Ecto neural progenitor cell (in vitro differentiated cells): ENCODE measurements around the gene CNTN1.
"Not testable (repeated sequence)": the region's sequence is repeated elsewhere in the genome, so short reads cannot be mapped to it uniquely, and the experiment has no call there.

ENCODE experiments used
- DNase-seq: peaks from one replicate; pipeline ENCODE4 v3.0.0-alpha.2; 2018; ENCODE audit warnings: low spot score

CNTN1 gene

DNA sequence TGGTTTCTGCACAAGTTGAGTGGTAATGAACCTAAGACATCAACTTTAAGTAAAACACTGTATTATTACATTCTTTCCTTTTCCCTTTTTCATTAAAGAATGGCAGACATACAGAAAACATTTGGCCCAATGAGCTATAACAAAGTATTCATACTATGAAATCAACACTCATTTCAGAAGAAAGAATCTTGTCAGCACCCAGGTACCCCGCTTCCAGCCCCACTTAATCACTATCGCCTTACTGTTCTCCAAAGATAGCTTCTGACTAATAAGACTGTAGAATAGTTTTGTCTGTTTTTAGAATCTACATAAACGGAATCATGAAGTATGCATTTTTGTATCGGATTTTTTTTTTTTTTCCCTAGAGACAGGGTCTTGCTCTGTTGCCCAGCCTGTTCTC is 9.5 kb downstream of the CNTN1 start:
- no peak for DNase-seq

- no peak for DNase-seq
These were observed 18.9 kb downstream of the CNTN1 start for GRCh38 chr12:40711121-40711520.

- no peak for DNase-seq
These were observed 22.4 kb downstream of the CNTN1 start for GRCh38 chr12:40714636-40715035.

DNA sequence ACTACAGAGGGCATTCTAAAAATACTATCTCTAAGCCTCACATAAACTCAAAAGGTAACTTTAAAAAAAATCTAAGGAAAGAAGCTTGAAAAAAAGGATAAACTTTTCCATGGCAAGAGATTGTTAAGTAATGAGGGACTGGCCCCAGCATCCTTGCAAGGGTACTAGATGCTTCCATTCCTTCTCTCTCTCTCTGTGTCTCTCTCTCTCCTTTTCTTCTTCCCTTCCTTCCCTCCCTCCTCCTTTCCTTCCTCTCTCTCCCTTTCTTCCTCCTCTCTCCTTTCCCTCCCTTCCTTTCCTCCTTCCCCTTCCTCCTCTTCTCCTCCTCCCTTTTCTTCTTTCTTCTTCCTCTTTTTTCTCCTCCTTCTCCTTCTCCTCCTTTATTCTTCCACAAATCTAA is 23.8 kb downstream of the CNTN1 start:
- no peak for DNase-seq

DNA sequence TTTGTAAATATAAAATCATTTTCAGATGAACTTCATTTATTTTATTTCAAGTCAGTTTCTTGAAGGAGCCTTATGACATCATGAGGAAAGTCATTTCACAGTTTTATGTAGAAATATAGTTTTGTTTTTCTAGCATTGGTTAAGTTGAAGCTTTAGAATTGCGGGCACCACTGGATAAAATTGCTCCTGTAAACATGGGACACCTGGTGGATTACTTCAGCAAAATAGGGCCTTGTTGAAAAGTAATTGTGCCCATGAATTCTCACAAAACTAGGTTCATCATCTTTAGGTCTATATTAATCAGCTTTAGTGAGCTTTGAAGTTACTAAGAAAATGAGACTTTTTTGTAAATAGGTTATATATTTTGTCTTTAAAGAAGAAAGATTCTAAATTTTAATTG is 25.3 kb downstream of the CNTN1 start:
- DNase-seq, result no peak

DNA sequence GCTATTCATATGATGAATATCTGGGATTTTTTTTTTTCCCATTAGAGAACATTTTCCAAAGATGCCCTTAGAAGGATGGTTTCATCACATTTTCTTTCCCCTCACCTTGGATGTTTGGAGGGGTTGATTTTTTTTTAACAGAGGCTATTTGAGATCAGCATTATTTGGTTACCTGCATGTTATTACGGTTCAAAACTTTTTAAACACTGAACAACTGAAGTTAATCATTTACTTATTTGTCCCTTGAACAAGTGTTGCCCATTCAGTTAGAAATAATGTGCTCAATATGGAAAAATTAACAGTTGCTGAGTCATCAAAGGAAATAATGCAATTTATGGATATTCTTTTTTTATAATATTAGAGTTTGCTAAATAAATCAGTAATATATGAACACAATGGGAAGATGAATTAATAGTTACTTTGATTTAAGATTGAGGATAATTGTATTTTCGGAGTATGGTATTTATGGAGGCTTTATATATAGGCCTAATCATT is 26.7 kb downstream of the CNTN1 start:
- no peak for DNase-seq

- no peak for DNase-seq
These were observed 30.8 kb downstream of the CNTN1 start for GRCh38 chr12:40723001-40723400.

DNA sequence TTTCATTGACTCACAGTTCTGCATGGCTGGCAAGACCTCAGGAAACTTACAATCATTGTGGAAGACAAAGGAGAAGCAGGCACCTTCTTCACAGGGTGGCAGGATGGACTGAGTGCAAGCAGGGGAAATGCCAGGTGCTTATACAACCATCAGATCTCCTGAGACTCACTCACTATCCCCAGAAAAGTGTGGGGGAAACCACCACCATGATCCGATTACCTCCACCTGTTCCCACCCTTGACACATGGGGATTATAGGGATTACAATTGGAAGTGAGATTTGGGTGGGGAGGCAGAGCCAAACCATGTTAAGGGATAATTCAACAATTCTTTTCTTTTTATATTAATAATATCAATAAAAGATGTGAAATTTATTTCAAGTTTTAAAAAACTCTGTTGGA is 34.1 kb downstream of the CNTN1 start:
- no peak for DNase-seq

DNA sequence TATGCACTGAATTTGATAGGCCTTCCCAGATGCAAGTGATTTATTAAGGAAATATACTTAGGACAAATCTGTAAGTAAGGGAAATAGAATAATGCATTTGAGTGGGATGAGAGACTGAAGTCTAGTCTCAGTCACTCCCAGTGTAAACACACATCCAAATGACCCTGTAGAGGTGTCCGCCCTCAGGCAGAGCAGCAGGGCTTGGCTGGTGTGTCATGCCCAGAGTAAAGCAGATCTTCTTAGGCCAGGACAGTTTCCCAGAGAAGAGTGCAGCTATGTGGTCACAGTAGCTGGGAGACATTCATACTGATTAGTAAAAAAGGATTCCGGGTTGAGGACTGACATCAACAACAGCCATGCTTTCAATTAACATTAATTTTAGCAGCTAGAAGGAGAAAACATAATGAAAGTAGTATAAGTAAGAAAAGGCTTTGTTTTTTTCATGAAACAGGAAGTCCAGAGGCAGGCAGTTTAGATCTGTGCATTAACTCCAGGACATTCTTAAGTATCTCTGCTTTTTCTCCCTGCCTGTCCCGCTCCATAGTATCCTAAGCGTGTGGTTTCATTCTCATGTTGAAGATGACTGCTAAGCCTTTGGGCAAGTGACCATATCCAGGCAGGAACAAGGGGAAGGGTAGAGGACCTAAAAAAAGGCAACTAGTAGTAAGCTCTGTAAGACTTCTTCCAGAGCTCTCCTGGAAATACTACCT is 35.7 kb downstream of the CNTN1 start:
- no peak for DNase-seq

DNA sequence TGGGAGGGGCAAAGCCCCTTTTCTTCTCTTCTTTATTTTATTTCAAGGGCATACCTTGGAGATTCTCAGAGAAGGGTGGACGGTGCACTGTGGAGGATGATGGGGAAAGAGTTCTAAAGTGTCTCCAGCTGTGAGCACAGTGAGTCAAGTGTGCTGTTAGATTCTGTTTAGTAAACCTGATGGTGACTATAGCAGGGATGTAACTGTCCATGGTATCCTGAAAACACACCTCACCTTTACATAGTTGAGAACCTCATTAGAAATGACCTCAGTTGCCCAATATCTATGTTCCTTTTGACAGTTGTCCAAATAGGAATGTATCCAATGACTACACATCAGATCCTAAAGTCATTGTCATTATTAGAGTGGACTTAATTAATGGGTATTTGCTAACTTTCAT is 38.0 kb downstream of the CNTN1 start:
- DNase-seq, result no peak

- no peak for DNase-seq
These were observed 41.6 kb downstream of the CNTN1 start for GRCh38 chr12:40733871-40734270.

- DNase-seq, result no peak
These were observed 42.0 kb downstream of the CNTN1 start for GRCh38 chr12:40734276-40734675.

DNA sequence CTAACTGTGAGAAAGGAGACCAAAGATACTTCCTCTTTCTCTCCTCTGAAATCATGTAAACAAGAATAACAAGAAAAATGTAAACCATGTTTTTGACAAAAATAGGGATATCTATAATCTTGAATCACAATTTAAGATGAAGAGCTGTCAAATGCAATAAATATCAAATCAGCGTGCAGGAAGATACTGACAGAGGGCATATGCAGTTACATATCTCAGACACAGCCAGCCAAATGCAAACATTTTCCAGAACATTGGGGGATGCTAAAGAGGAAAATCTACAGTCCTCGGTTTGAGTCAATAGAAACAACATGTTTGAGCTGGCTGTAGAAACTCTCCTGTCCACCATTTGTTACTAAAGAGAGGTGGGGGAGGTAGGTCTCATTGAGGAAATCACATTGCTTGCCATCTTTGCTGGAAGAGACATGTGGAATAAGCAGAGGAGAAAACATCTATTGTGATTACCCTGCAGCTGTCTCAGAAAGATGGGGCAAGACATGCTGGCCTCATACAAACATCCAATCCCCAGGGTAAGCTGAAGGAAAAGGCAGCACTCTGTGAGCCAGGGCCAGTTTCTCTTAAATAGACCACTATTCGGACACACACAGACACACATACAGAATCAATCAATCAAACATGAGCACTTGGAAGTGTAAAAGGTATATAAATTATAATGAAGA is 43.5 kb downstream of the CNTN1 start:
- DNase-seq, result no peak

- DNase-seq, result not testable (repeated sequence)
These were observed 45.2 kb downstream of the CNTN1 start for GRCh38 chr12:40737416-40737815.

GRCh38 chr12:40738856-40739255 is 46.6 kb downstream of the CNTN1 start:
- DNase-seq, result no peak

DNA sequence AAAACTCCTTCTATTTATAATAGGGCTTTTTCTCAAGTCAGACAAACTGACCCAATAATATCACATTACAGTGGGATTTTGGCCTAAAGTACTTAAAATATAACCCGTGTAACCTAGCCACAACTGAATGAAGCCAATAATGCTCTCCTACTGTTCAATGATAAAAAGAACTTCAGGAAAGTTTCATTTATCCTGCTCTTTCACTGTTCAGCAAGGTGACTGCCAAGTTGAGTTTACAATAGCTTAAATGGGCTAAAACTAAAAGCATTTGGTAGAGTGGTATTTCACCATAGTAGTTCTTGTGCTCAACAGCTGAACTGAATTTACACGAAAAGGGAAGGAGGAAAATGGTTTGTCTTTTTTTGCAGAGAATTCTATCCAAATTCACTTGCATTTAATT is 49.8 kb downstream of the CNTN1 start:
- no peak for DNase-seq

GRCh38 chr12:40745386-40745785 is 53.1 kb downstream of the CNTN1 start:
- no peak for DNase-seq

DNA sequence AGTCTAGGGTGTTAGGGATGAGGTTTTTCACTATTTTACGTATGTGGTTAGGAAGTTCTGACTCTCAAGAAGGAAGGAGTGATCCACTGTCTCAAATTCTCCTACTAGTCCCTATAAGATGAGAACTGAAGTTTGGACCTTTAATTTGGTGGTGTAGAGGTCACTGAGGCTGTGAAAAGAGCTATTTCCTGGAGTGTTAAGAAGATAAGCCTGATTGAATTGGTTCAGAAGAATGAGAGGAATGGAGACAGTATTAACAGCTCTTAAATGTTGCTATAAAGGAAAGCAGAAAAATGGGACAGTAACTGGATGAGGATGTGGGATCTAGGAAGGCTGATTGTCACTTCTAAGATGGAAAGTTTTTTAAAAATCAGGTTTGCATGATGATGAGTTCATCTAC is 57.6 kb downstream of the CNTN1 start:
- DNase-seq, result no peak

DNA sequence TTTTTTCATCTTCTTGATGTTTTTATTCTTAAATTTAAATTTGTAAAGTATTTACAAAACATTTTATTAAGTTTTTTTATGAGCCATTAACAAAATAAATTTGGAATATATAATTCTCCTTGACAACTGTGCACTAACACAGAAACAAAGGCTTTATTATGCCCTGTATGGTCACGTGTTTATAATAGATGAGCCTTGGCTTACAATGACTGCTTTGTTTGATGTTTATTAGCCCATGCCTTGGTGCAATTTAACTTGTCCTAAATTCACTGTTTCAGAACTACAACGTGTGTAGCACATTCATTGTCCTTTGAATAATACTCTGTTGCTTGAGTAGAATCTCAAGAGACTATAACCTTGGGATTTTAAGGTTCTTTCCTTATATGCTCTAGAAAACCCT is 59.8 kb downstream of the CNTN1 start:
- DNase-seq, result no peak

- DNase-seq, result no peak
These were observed 68.6 kb downstream of the CNTN1 start for GRCh38 chr12:40760821-40761220.

GRCh38 chr12:40762072-40762471 is 69.8 kb downstream of the CNTN1 start:
- no peak for DNase-seq

DNA sequence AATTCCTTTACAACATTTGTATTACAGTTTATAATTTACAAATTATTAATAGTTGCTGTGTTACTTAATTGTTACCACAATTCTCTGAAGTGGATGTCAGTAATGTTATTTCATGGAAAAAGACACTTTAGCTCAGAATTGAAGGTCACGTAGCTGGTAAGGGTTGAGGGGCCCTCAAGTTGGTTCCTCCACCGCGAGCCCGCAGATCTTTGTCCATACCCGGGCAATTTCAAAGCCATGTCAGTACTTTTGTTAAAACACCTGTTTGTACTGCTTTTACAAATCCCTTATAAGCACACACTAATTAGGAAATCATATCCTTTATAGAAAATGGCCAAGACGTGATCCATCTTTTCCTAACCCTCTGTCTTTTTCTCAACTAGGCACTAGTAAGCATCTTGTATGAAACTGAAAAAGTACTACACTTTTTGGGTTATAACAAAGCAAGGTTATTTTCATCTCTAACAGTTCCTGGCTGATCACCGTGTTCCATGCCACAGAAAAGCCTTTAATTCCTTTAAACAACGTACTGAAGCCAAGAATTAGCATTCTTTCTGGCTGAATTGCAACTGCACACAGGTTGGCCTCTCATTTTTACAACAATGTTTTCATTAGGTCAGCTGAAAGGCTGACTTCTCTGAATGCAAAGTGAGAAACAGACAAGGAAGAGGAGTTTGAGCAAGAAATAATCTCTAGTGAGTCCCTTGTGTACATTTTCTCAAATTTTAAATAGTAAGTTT is 76.1 kb downstream of the CNTN1 start:
- DNase-seq, result no peak

DNA sequence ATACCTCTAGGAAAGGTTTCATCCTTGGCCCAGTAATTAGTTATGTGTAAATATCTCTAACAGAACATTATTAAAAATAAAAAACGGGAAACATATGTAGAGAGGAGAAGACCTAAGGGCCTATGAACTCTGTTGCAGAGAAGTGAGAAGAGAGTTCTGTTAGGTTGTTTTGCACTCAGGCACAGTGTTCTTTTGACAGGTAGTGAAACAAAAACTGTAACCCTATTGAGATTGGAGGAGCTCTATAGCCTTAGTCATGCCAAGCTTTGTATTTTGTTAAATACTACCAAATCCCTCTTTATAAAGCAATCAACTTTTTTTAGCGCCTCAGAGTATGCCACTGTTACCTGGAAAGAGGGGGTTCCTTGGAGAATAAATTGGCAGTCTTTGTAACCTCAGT is 77.6 kb downstream of the CNTN1 start:
- no peak for DNase-seq
